ENCODE results near the gene FAM163B. TPM values are rescaled to one million over a fixed set of nuclear protein-coding genes. Genes with fewer than 3 reads are reported as not detected.

Gene FAM163B
- total and polyA plus RNA-seq, 2 donors (not counting 1 experiment from before 2014, with no cell fraction given), result not detected

DNA sequence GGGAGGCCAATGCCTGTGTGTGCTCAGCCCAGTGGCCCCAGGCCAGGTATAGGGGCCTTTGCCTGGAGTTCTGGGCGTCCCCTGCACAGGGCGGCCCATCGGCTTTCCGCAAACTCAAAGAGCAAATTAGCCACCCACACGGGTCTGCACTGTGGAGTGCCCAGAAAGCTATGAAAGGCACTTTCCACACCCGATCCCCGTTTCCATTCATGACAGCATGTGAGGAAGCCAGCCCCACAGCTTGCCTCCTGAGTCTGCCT lies 32.1 kb upstream of the FAM163B start:
- Histone ChIP-seq H3K4me2 (ENCODE audit: extremely low read depth, insufficient read depth, low read length) (no peak overlapping the region), H4K20me1 (ENCODE audit: control insufficient read depth, extremely low read depth, insufficient read depth, low read length) (no peaks in the 10 kb centered on the region), H3K79me2 (ENCODE audit: control insufficient read depth, insufficient read depth, low read length) (no peaks in the 10 kb centered on the region), H3K4me3 (replicated peaks in 1 of 4; ENCODE audit: control extremely low read depth in 1 of 4, insufficient read depth in 1 of 4, low read depth in 3 of 4, low read length in 4 of 4) (no peak overlapping the region), H2AFZ (ENCODE audit: low read length) (no peak overlapping the region), H3K27me3 (ENCODE audit: control insufficient read depth, insufficient read depth, low read length) (no peaks in the 10 kb centered on the region), H3K36me3 (ENCODE audit: control insufficient read depth, insufficient read depth, low read length) (no peaks in the 10 kb centered on the region), H3K27ac (ENCODE audit: insufficient read depth, low read length) (no peak overlapping the region), H3K4me1 (ENCODE audit: control insufficient read depth, extremely low read depth, insufficient read depth, low read length) (no peaks in the 10 kb centered on the region), H3K9ac (ENCODE audit: insufficient read depth, low read length) (no peak overlapping the region), H3K9me3 (ENCODE audit: control insufficient read depth, insufficient read depth, low read depth, low read length) (no peaks in the 10 kb centered on the region)
- no peak for TF ChIP-seq EZH2 (IDR thresholded peaks at IDR 0.05; ENCODE audit: low read length, missing control alignments)
- TF ChIP-seq, protein P1, sequence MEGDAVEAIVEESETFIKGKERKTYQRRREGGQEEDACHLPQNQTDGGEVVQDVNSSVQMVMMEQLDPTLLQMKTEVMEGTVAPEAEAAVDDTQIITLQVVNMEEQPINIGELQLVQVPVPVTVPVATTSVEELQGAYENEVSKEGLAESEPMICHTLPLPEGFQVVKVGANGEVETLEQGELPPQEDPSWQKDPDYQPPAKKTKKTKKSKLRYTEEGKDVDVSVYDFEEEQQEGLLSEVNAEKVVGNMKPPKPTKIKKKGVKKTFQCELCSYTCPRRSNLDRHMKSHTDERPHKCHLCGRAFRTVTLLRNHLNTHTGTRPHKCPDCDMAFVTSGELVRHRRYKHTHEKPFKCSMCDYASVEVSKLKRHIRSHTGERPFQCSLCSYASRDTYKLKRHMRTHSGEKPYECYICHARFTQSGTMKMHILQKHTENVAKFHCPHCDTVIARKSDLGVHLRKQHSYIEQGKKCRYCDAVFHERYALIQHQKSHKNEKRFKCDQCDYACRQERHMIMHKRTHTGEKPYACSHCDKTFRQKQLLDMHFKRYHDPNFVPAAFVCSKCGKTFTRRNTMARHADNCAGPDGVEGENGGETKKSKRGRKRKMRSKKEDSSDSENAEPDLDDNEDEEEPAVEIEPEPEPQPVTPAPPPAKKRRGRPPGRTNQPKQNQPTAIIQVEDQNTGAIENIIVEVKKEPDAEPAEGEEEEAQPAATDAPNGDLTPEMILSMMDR (conservative IDR thresholded peaks at IDR 0.05 in 1 of 2, IDR thresholded peaks at IDR 0.05 in 1 of 2; ENCODE audit: low read depth in 1 of 2, low read length in 2 of 2), result no peak
- no peak for DNase-seq (ENCODE audit: low read depth in 2 of 2)

DNA sequence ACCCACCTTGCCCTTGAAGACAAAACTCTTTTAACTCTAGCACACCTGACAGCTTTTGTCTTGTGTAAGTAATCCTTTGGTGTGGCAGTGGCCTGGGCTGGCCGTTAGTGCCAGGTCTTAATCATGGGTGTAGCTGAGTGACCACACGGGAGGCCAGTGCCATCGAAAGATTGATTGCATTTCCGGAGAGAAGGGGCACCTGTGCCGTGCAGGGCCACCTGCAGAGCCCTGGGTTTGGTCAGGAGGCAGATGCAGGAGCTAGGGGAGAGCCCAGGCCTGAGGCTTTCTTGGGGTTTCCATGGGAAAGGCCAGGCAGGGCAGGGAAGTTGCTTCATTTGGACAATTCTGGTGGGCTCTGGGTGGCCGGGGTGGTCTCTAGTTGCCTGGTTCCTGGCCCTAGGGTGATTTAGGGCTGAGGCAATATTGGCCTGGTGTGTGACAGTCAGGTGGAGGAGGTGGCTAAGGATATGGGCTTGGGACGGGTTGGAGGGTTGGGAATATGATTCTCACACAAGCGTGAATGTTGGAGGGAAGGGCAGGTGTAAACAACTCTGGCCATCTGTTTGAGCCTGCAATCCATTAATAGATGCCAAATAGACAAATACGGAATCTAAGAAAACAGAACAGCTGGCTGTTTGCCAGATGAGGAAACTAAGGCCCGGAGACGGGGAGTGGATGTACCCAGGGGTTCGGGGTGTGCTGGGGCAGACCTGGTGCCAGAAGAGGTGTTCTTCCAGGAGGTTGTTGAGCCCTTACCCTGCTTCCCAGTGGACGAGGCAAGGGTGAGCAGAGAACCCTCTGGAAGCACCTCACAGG lies 31.6 kb upstream of the FAM163B start:
- Histone ChIP-seq H3K27me3 (ENCODE audit: control insufficient read depth, insufficient read depth, low read length) (no peaks in the 10 kb centered on the region), H4K20me1 (ENCODE audit: control insufficient read depth, extremely low read depth, insufficient read depth, low read length) (no peaks in the 10 kb centered on the region), H3K36me3 (ENCODE audit: control insufficient read depth, insufficient read depth, low read length) (no peaks in the 10 kb centered on the region), H3K4me1 (ENCODE audit: control insufficient read depth, extremely low read depth, insufficient read depth, low read length) (no peaks in the 10 kb centered on the region), H3K4me2 (ENCODE audit: extremely low read depth, insufficient read depth, low read length) (no peak overlapping the region), H3K4me3 (replicated peaks in 1 of 4; ENCODE audit: control extremely low read depth in 1 of 4, insufficient read depth in 1 of 4, low read depth in 3 of 4, low read length in 4 of 4) (no peak overlapping the region), H2AFZ (ENCODE audit: low read length) (no peak overlapping the region), H3K9ac (ENCODE audit: insufficient read depth, low read length) (no peak overlapping the region), H3K9me3 (ENCODE audit: control insufficient read depth, insufficient read depth, low read depth, low read length) (no peaks in the 10 kb centered on the region), H3K27ac (ENCODE audit: insufficient read depth, low read length) (no peak overlapping the region), H3K79me2 (ENCODE audit: control insufficient read depth, insufficient read depth, low read length) (no peaks in the 10 kb centered on the region)
- no peak for DNase-seq (ENCODE audit: low read depth in 2 of 2)
- no peak for TF ChIP-seq EZH2 (IDR thresholded peaks at IDR 0.05; ENCODE audit: low read length, missing control alignments)
- TF ChIP-seq, protein P1 (conservative IDR thresholded peaks at IDR 0.05 in 1 of 2, IDR thresholded peaks at IDR 0.05 in 1 of 2; ENCODE audit: low read depth in 1 of 2, low read length in 2 of 2), result no peak

DNA sequence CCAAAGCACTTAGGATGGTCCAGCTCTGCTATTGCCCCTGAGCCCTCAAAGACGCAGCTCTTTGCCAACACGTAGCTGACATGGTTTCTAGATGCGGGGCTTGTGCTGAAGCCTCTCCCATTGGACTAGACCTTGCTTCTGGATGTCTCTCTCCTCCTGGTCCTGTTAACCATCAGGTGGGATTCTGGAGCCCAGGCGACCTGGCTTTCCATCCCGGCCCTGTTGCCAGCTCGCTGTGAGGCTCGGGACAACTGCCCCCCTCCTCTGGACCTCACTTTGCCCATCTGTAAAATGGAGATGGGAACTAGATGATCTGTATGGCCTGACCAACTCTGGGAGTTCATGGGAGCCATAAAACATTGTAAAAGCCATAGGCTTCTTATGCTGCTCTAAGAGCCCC lies 31.0 kb upstream of the FAM163B start:
- Histone ChIP-seq H3K4me2 (ENCODE audit: extremely low read depth, insufficient read depth, low read length) (no peak overlapping the region), H3K4me3 (replicated peaks in 1 of 4; ENCODE audit: control extremely low read depth in 1 of 4, insufficient read depth in 1 of 4, low read depth in 3 of 4, low read length in 4 of 4) (no peak overlapping the region), H2AFZ (ENCODE audit: low read length) (no peak overlapping the region), H3K79me2 (ENCODE audit: control insufficient read depth, insufficient read depth, low read length) (no peaks in the 10 kb centered on the region), H3K4me1 (ENCODE audit: control insufficient read depth, extremely low read depth, insufficient read depth, low read length) (no peaks in the 10 kb centered on the region), H3K9me3 (ENCODE audit: control insufficient read depth, insufficient read depth, low read depth, low read length) (no peaks in the 10 kb centered on the region), H3K36me3 (ENCODE audit: control insufficient read depth, insufficient read depth, low read length) (no peaks in the 10 kb centered on the region), H4K20me1 (ENCODE audit: control insufficient read depth, extremely low read depth, insufficient read depth, low read length) (no peaks in the 10 kb centered on the region), H3K27me3 (ENCODE audit: control insufficient read depth, insufficient read depth, low read length) (no peaks in the 10 kb centered on the region), H3K27ac (ENCODE audit: insufficient read depth, low read length) (no peak overlapping the region), H3K9ac (ENCODE audit: insufficient read depth, low read length) (no peak overlapping the region)
- TF ChIP-seq, protein P1 (conservative IDR thresholded peaks at IDR 0.05 in 1 of 2, IDR thresholded peaks at IDR 0.05 in 1 of 2; ENCODE audit: low read depth in 1 of 2, low read length in 2 of 2), result no peak
- TF ChIP-seq EZH2 (IDR thresholded peaks at IDR 0.05; ENCODE audit: low read length, missing control alignments), result no peak
- no peak for DNase-seq (ENCODE audit: low read depth in 2 of 2)
